ENCODE measurements around the gene SRC.
A peak's percentile ranks its signal among the peaks of the same experiment; 100 is the strongest.

SRC gene

GRCh38 chr20:37315021-37315451, 30.9 kb upstream of the SRC start:
- peak; percentile 94 for DNase-seq (ENCODE audit: low spot score)

- no peak for DNase-seq (ENCODE audit: low spot score)
Observed at GRCh38 chr20:37315452-37316110, 30.4 kb upstream of the SRC start.

- no peak for DNase-seq (ENCODE audit: low spot score)
Observed at GRCh38 chr20:37316116-37316774, 29.7 kb upstream of the SRC start.

GRCh38 chr20:37316775-37317170, 29.2 kb upstream of the SRC start:
- DNase-seq (ENCODE audit: low spot score), result no peak

GRCh38 chr20:37317316-37317715, 28.6 kb upstream of the SRC start:
- no peak for DNase-seq (ENCODE audit: low spot score)

GRCh38 chr20:37317994-37318640, 27.8 kb upstream of the SRC start:
- no peak for DNase-seq (ENCODE audit: low spot score)

- DNase-seq (ENCODE audit: low spot score), result no peak
Observed at GRCh38 chr20:37319151-37319671, 26.7 kb upstream of the SRC start.

- peak; percentile 61 for DNase-seq (ENCODE audit: low spot score)
Observed at GRCh38 chr20:37323985-37324384, 22.0 kb upstream of the SRC start.

- DNase-seq (ENCODE audit: low spot score), result no peak
Observed at GRCh38 chr20:37325206-37325605, 20.7 kb upstream of the SRC start.

- no peak for DNase-seq (ENCODE audit: low spot score)
Observed at GRCh38 chr20:37326666-37327065, 19.3 kb upstream of the SRC start.

GRCh38 chr20:37327748-37328147, 18.2 kb upstream of the SRC start:
- peak; percentile 90 for DNase-seq (ENCODE audit: low spot score)

- DNase-seq (ENCODE audit: low spot score), result peak; percentile 4
Observed at GRCh38 chr20:37328149-37328945, 17.6 kb upstream of the SRC start.

GRCh38 chr20:37329481-37330165, 16.3 kb upstream of the SRC start:
- DNase-seq (ENCODE audit: low spot score), result no peak

GRCh38 chr20:37330316-37330715, 15.6 kb upstream of the SRC start:
- DNase-seq (ENCODE audit: low spot score), result no peak

GRCh38 chr20:37331060-37331857, 14.7 kb upstream of the SRC start:
- no peak for DNase-seq (ENCODE audit: low spot score)

- no peak for DNase-seq (ENCODE audit: low spot score)
Observed at GRCh38 chr20:37333130-37333847, 12.7 kb upstream of the SRC start.

- no peak for DNase-seq (ENCODE audit: low spot score)
Observed at GRCh38 chr20:37333848-37334318, 12.1 kb upstream of the SRC start.

- no peak for DNase-seq (ENCODE audit: low spot score)
Observed at GRCh38 chr20:37334450-37334849, 11.5 kb upstream of the SRC start.

- DNase-seq (ENCODE audit: low spot score), result no peak
Observed at GRCh38 chr20:37335642-37336368, 10.1 kb upstream of the SRC start.
